ENCODE data around the gene SPPL3. TPM values are rescaled to one million over a fixed set of nuclear protein-coding genes. Genes with fewer than 3 reads are reported as not detected.
"Not testable (repeated sequence)": the region's sequence is repeated elsewhere in the genome, so short reads cannot be mapped to it uniquely, and the experiment has no call there.

SPPL3 gene
- polyA plus RNA-seq, 1 of the 3 experiments (the other 2 are of a cell fraction): 18.8 TPM

DNA sequence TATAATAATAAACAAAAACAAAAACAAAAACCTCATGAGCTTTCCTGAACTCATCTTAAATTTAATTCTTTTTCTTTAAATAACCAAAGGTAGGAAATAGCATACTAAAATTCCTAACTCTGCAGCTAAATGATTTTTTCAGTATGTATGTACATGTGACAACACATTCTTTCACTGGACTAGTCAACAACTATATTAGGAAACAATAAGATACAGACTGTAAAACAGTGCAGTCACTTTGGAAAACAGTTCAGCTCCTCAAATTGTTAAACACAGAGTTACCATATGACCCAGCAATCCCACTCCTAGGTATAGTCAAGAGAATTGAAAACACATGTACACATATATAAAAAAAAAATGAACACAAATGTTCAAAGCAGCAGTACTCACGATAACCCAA, 64.7 kb downstream of the SPPL3 start:
- H3K9ac ChIP-seq: no peak overlapping the region
- no peaks in the 10 kb centered on the region for H3K36me3 ChIP-seq (replicated peaks in 1 of 2; ENCODE audit: control insufficient read depth in 1 of 2, insufficient read depth in 2 of 2, low read length in 1 of 2)
- H3K4me1 ChIP-seq (ENCODE audit: control insufficient read depth in 1 of 2, insufficient read depth in 2 of 2, low read depth in 1 of 2, low read length in 1 of 2): peaks cover 0 to 4% of the 10 kb centered on the region in 2 experiments; a peak in 2 of 4 replicates
- H3K79me2 ChIP-seq (ENCODE audit: insufficient read depth): peaks cover 36% of the 10 kb centered on the region
- no peak overlapping the region for H3K4me2 ChIP-seq
- 96% methylated on average over 1 of the region's 1 CpG for WGBS (ENCODE audit: low lambda C conversion rate)
- no peaks in the 10 kb centered on the region for H3K27me3 ChIP-seq (ENCODE audit: insufficient read depth)
- TF ChIP-seq MXI1 (IDR thresholded peaks at IDR 0.05; ENCODE audit: low read depth, low read length): no peak
- TF ChIP-seq SMC3 (IDR thresholded peaks at IDR 0.05; ENCODE audit: low read depth, low read length): no peak
- no peak for TF ChIP-seq POLR2AphosphoS5 (IDR thresholded peaks at IDR 0.05; ENCODE audit: low read depth, low read length)
- no peak for TF ChIP-seq EZH2phosphoT487 (IDR thresholded peaks at IDR 0.05; ENCODE audit: borderline replicate concordance, low read depth)
- no peak for DNase-seq
- no peak overlapping the region for H3K4me3 ChIP-seq (ENCODE audit: low read depth in 2 of 2, low read length in 1 of 2)
- H4K20me1 ChIP-seq (ENCODE audit: insufficient read depth): peaks cover 42% of the 10 kb centered on the region; the same call in 1 of the 2 replicates
- CTCF ChIA-PET: interaction anchor here (0.7 kb wide), 1 partner anchor 133 kb away, joined by 3 read pairs; no protein-coding TSS in a partner anchor
- H2AFZ ChIP-seq (ENCODE audit: low read depth): no peak overlapping the region
- no peaks in the 10 kb centered on the region for H3K9me3 ChIP-seq
- POLR2A ChIA-PET: no interaction called here
- no peaks in the 10 kb centered on the region for H3K9me2 ChIP-seq
- no peaks in the 10 kb centered on the region for H3F3A ChIP-seq (replicated peaks; ENCODE audit: insufficient read depth)
- H3K27ac ChIP-seq (ENCODE audit: low read depth in 2 of 2, low read length in 1 of 2): no peak overlapping the region

DNA sequence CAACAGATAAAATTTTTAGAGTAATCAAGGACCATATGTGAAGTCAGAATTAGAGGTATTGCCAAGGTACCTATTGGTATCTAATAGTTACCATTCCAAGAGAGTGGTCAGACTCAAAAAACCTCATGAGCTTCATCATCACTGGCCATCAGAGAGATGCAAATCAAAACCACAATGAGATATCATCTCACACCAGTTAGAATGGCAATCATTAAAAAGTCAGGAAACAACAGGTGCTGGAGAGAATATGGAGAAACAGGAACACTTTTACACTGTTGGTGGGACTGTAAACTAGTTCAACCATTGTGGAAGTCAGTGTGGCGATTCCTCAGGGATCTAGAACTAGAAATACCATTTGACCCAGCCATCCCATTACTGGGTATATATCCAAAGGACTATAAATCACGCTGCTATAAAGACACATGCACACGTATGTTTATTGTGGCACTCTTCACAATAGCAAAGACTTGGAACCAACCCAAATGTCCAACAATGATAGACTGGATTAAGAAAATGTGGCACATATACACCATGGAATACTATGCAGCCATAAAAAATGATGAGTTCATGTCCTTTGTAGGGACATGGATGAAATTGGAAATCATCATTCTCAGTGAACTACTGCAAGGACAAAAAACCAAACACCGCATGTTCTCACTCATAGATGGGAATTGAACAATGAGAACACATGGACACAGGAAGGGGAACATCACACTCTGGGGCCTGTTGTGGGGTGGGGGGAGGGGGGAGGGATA, 65.4 kb downstream of the SPPL3 start:
- H4K20me1 ChIP-seq (ENCODE audit: insufficient read depth): peaks cover 41% of the 10 kb centered on the region
- DNase-seq; H3K9me3 ChIP-seq; H3F3A ChIP-seq (replicated peaks; ENCODE audit: insufficient read depth); H3K27ac ChIP-seq (ENCODE audit: low read depth in 2 of 2, low read length in 1 of 2); H3K4me1 ChIP-seq (ENCODE audit: control insufficient read depth in 1 of 2, insufficient read depth in 2 of 2, low read depth in 1 of 2, low read length in 1 of 2); H3K9ac ChIP-seq; H3K36me3 ChIP-seq (replicated peaks in 1 of 2; ENCODE audit: control insufficient read depth in 1 of 2, insufficient read depth in 2 of 2, low read length in 1 of 2); POLR2A ChIA-PET; H2AFZ ChIP-seq (ENCODE audit: low read depth); H3K27me3 ChIP-seq (ENCODE audit: insufficient read depth); H3K4me2 ChIP-seq; H3K4me3 ChIP-seq (ENCODE audit: low read depth in 2 of 2, low read length in 1 of 2); H3K9me2 ChIP-seq: not testable (repeated sequence)
- 97% methylated on average over 3 of the region's 4 CpGs for WGBS (ENCODE audit: low lambda C conversion rate)
- peaks cover 31% of the 10 kb centered on the region for H3K79me2 ChIP-seq (ENCODE audit: insufficient read depth)
- CTCF ChIA-PET: interaction anchor here (0.7 kb wide), 1 partner anchor 133 kb away, joined by 3 read pairs; no protein-coding TSS in a partner anchor

DNA sequence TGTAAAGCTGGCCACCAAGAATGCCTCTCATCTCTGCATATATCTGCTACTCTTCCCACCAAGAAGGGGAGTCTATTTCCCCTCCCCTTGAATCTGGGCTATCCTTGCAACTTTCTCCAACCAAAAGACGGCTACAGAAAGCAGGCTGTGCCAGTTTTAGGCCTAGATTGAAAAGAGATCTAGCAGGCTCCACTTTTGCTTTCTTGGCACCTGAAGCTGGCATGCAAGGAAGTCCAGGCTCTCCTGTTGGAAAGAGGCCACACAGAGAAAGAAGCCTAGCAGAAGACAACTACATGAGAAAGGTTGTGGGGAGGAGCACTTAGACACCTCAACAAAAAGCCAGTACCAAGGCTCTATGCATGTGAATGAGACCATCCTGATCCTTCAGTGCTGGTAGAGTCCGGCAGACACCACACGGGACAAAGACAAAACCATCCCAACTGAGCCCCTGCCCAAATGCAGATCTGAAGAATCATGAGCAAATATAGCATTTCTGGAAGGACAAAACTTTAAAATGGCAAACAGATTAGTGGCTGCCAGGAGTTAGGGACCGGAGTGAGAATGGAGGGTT, 68.0 kb downstream of the SPPL3 start:
- Histone ChIP-seq H3F3A (replicated peaks; ENCODE audit: insufficient read depth) (no peaks in the 10 kb centered on the region), H3K36me3 (replicated peaks in 1 of 2; ENCODE audit: control insufficient read depth in 1 of 2, insufficient read depth in 2 of 2, low read length in 1 of 2) (no peaks in the 10 kb centered on the region), H3K9me2 (no peaks in the 10 kb centered on the region), H3K4me3 (ENCODE audit: low read depth in 2 of 2, low read length in 1 of 2) (no peak overlapping the region), H3K4me1 (ENCODE audit: control insufficient read depth in 1 of 2, insufficient read depth in 2 of 2, low read depth in 1 of 2, low read length in 1 of 2) (peaks cover 0 to 4% of the 10 kb centered on the region in 2 experiments; a peak in 2 of 4 replicates), H4K20me1 (ENCODE audit: insufficient read depth) (peaks cover 51% of the 10 kb centered on the region), H3K27ac (ENCODE audit: low read depth in 2 of 2, low read length in 1 of 2) (no peak overlapping the region), H3K9ac (no peak overlapping the region), H3K79me2 (ENCODE audit: insufficient read depth) (peaks cover 34% of the 10 kb centered on the region), H2AFZ (ENCODE audit: low read depth) (no peak overlapping the region), H3K9me3 (no peaks in the 10 kb centered on the region), H3K27me3 (ENCODE audit: insufficient read depth) (no peaks in the 10 kb centered on the region), H3K4me2 (no peak overlapping the region)
- POLR2A ChIA-PET: no interaction called here
- 95% methylated on average over 4 of the region's 4 CpGs for WGBS (ENCODE audit: low lambda C conversion rate)
- CTCF ChIA-PET: interaction anchor here (1.3 kb wide), 1 partner anchor 10 kb away, joined by 4 read pairs; no protein-coding TSS in a partner anchor
- no peak for TF ChIP-seq GATA2 (CRISPR knock-in tag; IDR thresholded peaks at IDR 0.05)
- no peak for TF ChIP-seq EP300 (IDR thresholded peaks at IDR 0.05; ENCODE audit: borderline replicate concordance in 1 of 2, low read depth in 1 of 2, low read length in 1 of 2)
- TF ChIP-seq TEAD4 (IDR thresholded peaks at IDR 0.05; ENCODE audit: borderline replicate concordance, insufficient read depth): no peak
- TF ChIP-seq SIN3A (IDR thresholded peaks at IDR 0.05; ENCODE audit: borderline replicate concordance, low read depth, low read length): no peak
- no peak for TF ChIP-seq NFIC (IDR thresholded peaks at IDR 0.05; ENCODE audit: borderline replicate concordance)
- TF ChIP-seq FOSL2 (IDR thresholded peaks at IDR 0.05; ENCODE audit: borderline replicate concordance, low read depth): no peak
- no peak for DNase-seq
